ENCODE measurements around the gene SNRPA1.
"Not testable (repeated sequence)": the region's sequence is repeated elsewhere in the genome, so short reads cannot be mapped to it uniquely, and the experiment has no call there.

SNRPA1 gene

GRCh38 chr15:101295607-101296161 is 636 bp upstream of the SNRPA1 start:
- peak overlapping the region; percentile 82; the same call in 1 of the 2 replicates for H3K27ac ChIP-seq (ENCODE audit: low read depth, low read length)
- no peak for TF ChIP-seq EZH2phosphoT487 (conservative IDR thresholded peaks at IDR 0.05; ENCODE audit: low read length)
- TF ChIP-seq CTCF (IDR thresholded peaks at IDR 0.05; ENCODE audit: insufficient read depth, low read length, poor library complexity, severe bottlenecking), result no peak

GRCh38 chr15:101293122-101293521 is 1.9 kb downstream of the SNRPA1 start:
- Histone ChIP-seq H3K27me3 (ENCODE audit: low read length) (no peaks in the 10 kb centered on the region), H3K36me3 (ENCODE audit: low read length) (peaks cover 30% of the 10 kb centered on the region), H2AFZ (ENCODE audit: low read depth, low read length, severe bottlenecking) (no peak overlapping the region), H3F3A (ENCODE audit: insufficient read depth) (peaks cover 31% of the 10 kb centered on the region), H4K20me1 (ENCODE audit: low read depth, low read length) (peaks cover 28% of the 10 kb centered on the region), H3K27ac (ENCODE audit: low read depth, low read length) (peak overlapping the region; percentile 6; the same call in 1 of the 2 replicates), H3K9me2 (replicated peaks; ENCODE audit: insufficient read depth, low read length) (no peaks in the 10 kb centered on the region), H3K9ac (ENCODE audit: low read length) (peak overlapping the region; percentile 89), H3K4me3 (ENCODE audit: insufficient read depth, low read length, poor library complexity, severe bottlenecking) (peak overlapping the region; percentile 90), H3K4me2 (ENCODE audit: low read depth, low read length, poor library complexity, severe bottlenecking) (peak overlapping the region; percentile 97), H3K9me3 (ENCODE audit: insufficient read depth, low read length) (peaks cover 7% of the 10 kb centered on the region; the same call in 1 of the 2 replicates), H3K79me2 (ENCODE audit: insufficient read depth, low read length) (peaks cover 69% of the 10 kb centered on the region)
- TF ChIP-seq EZH2phosphoT487 (conservative IDR thresholded peaks at IDR 0.05; ENCODE audit: low read length) (no peak), CTCF (IDR thresholded peaks at IDR 0.05; ENCODE audit: insufficient read depth, low read length, poor library complexity, severe bottlenecking) (no peak)

More at GRCh38 chr15:101295607-101296161, 636 bp upstream of the SNRPA1 start:
- H3K27me3 ChIP-seq (ENCODE audit: low read length), result no peaks in the 10 kb centered on the region
- H3F3A ChIP-seq (ENCODE audit: insufficient read depth), result peaks cover 26% of the 10 kb centered on the region
- peaks cover 24% of the 10 kb centered on the region for H4K20me1 ChIP-seq (ENCODE audit: low read depth, low read length)
- H3K79me2 ChIP-seq (ENCODE audit: insufficient read depth, low read length), result peaks cover 44% of the 10 kb centered on the region
- H3K9ac ChIP-seq (ENCODE audit: low read length), result peak overlapping the region; percentile 89; the same call in 1 of the 2 replicates
- H3K4me3 ChIP-seq (ENCODE audit: insufficient read depth, low read length, poor library complexity, severe bottlenecking), result peak overlapping the region; percentile 90
- H3K36me3 ChIP-seq (ENCODE audit: low read length), result peaks cover 18% of the 10 kb centered on the region
- peak overlapping the region; percentile 97 for H3K4me2 ChIP-seq (ENCODE audit: low read depth, low read length, poor library complexity, severe bottlenecking)
- H3K9me2 ChIP-seq (replicated peaks; ENCODE audit: insufficient read depth, low read length), result no peaks in the 10 kb centered on the region
- H3K9me3 ChIP-seq (ENCODE audit: insufficient read depth, low read length), result peaks cover 7% of the 10 kb centered on the region; the same call in 1 of the 2 replicates
- peak overlapping the region; percentile 89 for H2AFZ ChIP-seq (ENCODE audit: low read depth, low read length, severe bottlenecking)

GRCh38 chr15:101288905-101289513 is 6.0 kb downstream of the SNRPA1 start:
- Histone ChIP-seq H4K20me1 (ENCODE audit: low read depth, low read length) (peaks cover 39% of the 10 kb centered on the region), H3K9me2 (replicated peaks; ENCODE audit: insufficient read depth, low read length) (no peaks in the 10 kb centered on the region), H3K27me3 (ENCODE audit: low read length) (no peaks in the 10 kb centered on the region), H3K27ac (ENCODE audit: low read depth, low read length) (no peak overlapping the region), H3K4me3 (ENCODE audit: insufficient read depth, low read length, poor library complexity, severe bottlenecking) (no peak overlapping the region), H3K4me2 (ENCODE audit: low read depth, low read length, poor library complexity, severe bottlenecking) (no peak overlapping the region), H3K36me3 (ENCODE audit: low read length) (peaks cover 64% of the 10 kb centered on the region), H3K9me3 (ENCODE audit: insufficient read depth, low read length) (no peaks in the 10 kb centered on the region), H2AFZ (ENCODE audit: low read depth, low read length, severe bottlenecking) (no peak overlapping the region), H3K79me2 (ENCODE audit: insufficient read depth, low read length) (peaks cover 71% of the 10 kb centered on the region), H3F3A (ENCODE audit: insufficient read depth) (peaks cover 25% of the 10 kb centered on the region), H3K9ac (ENCODE audit: low read length) (no peak overlapping the region)
- TF ChIP-seq EZH2phosphoT487 (conservative IDR thresholded peaks at IDR 0.05; ENCODE audit: low read length) (no peak), CTCF (IDR thresholded peaks at IDR 0.05; ENCODE audit: insufficient read depth, low read length, poor library complexity, severe bottlenecking) (peak; percentile 65)

GRCh38 chr15:101287342-101287741 is 7.7 kb downstream of the SNRPA1 start:
- H3K4me2 ChIP-seq (ENCODE audit: low read depth, low read length, poor library complexity, severe bottlenecking); H3K9me3 ChIP-seq (ENCODE audit: insufficient read depth, low read length); H2AFZ ChIP-seq (ENCODE audit: low read depth, low read length, severe bottlenecking); H3K27me3 ChIP-seq (ENCODE audit: low read length); H3K4me3 ChIP-seq (ENCODE audit: insufficient read depth, low read length, poor library complexity, severe bottlenecking); H3K9me2 ChIP-seq (replicated peaks; ENCODE audit: insufficient read depth, low read length); H3K27ac ChIP-seq (ENCODE audit: low read depth, low read length); H3K9ac ChIP-seq (ENCODE audit: low read length): not testable (repeated sequence)
- Histone ChIP-seq H3K36me3 (ENCODE audit: low read length) (peaks cover 68% of the 10 kb centered on the region), H4K20me1 (ENCODE audit: low read depth, low read length) (peaks cover 27% of the 10 kb centered on the region), H3F3A (ENCODE audit: insufficient read depth) (peaks cover 27% of the 10 kb centered on the region), H3K79me2 (ENCODE audit: insufficient read depth, low read length) (peaks cover 54% of the 10 kb centered on the region)
